SK-N-SH (cell line): ENCODE measurements around the gene ACBD6. TPM values are rescaled to one million over a fixed set of nuclear protein-coding genes. Genes with fewer than 3 reads are reported as not detected.

Experiments
- CTCF ChIA-PET: fragments of 300-600, 350-600 bp; formaldehyde crosslinking; extraction: SDS; loops from one replicate; lab custom pipeline; 2021; lab: Yijun Ruan, JAX
- POLR2A ChIA-PET: fragments of 350-600 bp; sonication (Branson Sonifier 250); formaldehyde crosslinking; extraction: SDS; loops from one replicate; lab custom pipeline; 2020; ENCODE audit warnings: antibody characterized with exemption, inconsistent platforms; lab: Yijun Ruan, JAX
- DNase-seq: peaks from one replicate; pipeline ENCODE4 v3.0.0; 2012
- H2AFZ ChIP-seq: fragments of 200-600 bp; sonication (generic); 2 replicates; pipeline ENCODE4 v1.8.1; 2016; ENCODE audit warnings: antibody characterized with exemption, mild to moderate bottlenecking, low read depth
- H3F3A ChIP-seq: fragments of 200-600 bp; sonication (generic); replicated peaks from 2 replicates; pipeline ENCODE3; 2016; ENCODE audit warnings: antibody characterized with exemption, mild to moderate bottlenecking; ENCODE audit not compliant: insufficient read depth
- H3K27ac ChIP-seq, 2 experiments: fragments of 200-500 bp in 1 of 2; fragments of 200-600 bp in 1 of 2; sonication (Bioruptor generic) in 1 of 2; sonication (generic), shearing (Covaris generic) in 1 of 2; 2 replicates each; pipeline versions ENCODE4 v1.5.1 to v1.6.1; 2014 to 2016; ENCODE audit warnings: low read depth in 2 of 2, inconsistent platforms in 1 of 2, low read length in 1 of 2, mild to moderate bottlenecking in 1 of 2, mixed read lengths in 1 of 2
- H3K27me3 ChIP-seq: fragments of 200-600 bp; sonication (generic), shearing (Covaris generic); 2 replicates; pipeline ENCODE4 v1.6.1; 2016; ENCODE audit warnings: mixed run types; ENCODE audit not compliant: insufficient read depth
- H3K36me3 ChIP-seq, 2 experiments: fragments of 200-500 bp in 1 of 2; fragments of 200-600 bp in 1 of 2; sonication (Bioruptor generic) in 1 of 2; sonication (generic) in 1 of 2; replicated peaks in 1 of 2; 2 replicates each; pipeline versions ENCODE3 to v1.5.1; 2014 to 2016; ENCODE audit warnings: low read length in 1 of 2, mild to moderate bottlenecking in 1 of 2; ENCODE audit not compliant: insufficient read depth in 2 of 2, control insufficient read depth in 1 of 2
- H3K4me1 ChIP-seq, 2 experiments: fragments of 200-500 bp in 1 of 2; fragments of 200-600 bp in 1 of 2; sonication (Bioruptor generic) in 1 of 2; sonication (generic), shearing (Covaris generic) in 1 of 2; 2 replicates each; pipeline versions ENCODE4 v1.5.1 to v1.6.1; 2014 to 2016; ENCODE audit warnings: low read depth in 1 of 2, low read length in 1 of 2, mixed run types in 1 of 2; ENCODE audit not compliant: insufficient read depth in 2 of 2, control insufficient read depth in 1 of 2
- H3K4me2 ChIP-seq: fragments of 200-600 bp; sonication (generic), shearing (Covaris generic); 2 replicates; pipeline ENCODE4 v1.6.1; 2017; ENCODE audit warnings: mixed run types
- H3K4me3 ChIP-seq, 2 experiments: fragments of 200-500 bp in 1 of 2; fragments of 200-600 bp in 1 of 2; sonication (Bioruptor generic) in 1 of 2; sonication (generic), shearing (Covaris generic) in 1 of 2; 2 replicates each; pipeline versions ENCODE4 v1.5.1 to v1.8.1; 2014 to 2016; ENCODE audit warnings: low read depth in 2 of 2, inconsistent platforms in 1 of 2, low read length in 1 of 2, mild to moderate bottlenecking in 1 of 2, mixed read lengths in 1 of 2, moderate library complexity in 1 of 2
- H3K79me2 ChIP-seq: fragments of 200-600 bp; sonication (generic); 2 replicates; pipeline ENCODE4 v1.8.1; 2017; ENCODE audit warnings: mild to moderate bottlenecking; ENCODE audit not compliant: insufficient read depth
- H3K9ac ChIP-seq: fragments of 200-600 bp; sonication (generic); 2 replicates; pipeline ENCODE4 v1.6.1; 2017; ENCODE audit warnings: mixed run types
- H3K9me2 ChIP-seq: fragments of 200-600 bp; sonication (generic); 2 replicates; pipeline ENCODE4 v1.6.1; 2017; ENCODE audit warnings: mixed run types
- H3K9me3 ChIP-seq: fragments of 200-600 bp; sonication (generic); 2 replicates; pipeline ENCODE4 v1.6.1; 2017; ENCODE audit warnings: mixed run types, mild to moderate bottlenecking, moderate library complexity
- H4K20me1 ChIP-seq: fragments of 200-600 bp; sonication (generic); 2 replicates; pipeline ENCODE4 v1.6.1; 2017; ENCODE audit warnings: mild to moderate bottlenecking, mixed run types; ENCODE audit not compliant: insufficient read depth
- ELF1 ChIP-seq: IDR thresholded peaks from 2 replicates; pipeline ENCODE4 v1.4.0; 2012
- FOSL2 ChIP-seq: IDR thresholded peaks from 2 replicates; pipeline ENCODE4 v1.4.0; 2012; ENCODE audit warnings: low read depth, mild to moderate bottlenecking, moderate library complexity, borderline replicate concordance
- FOXJ3 ChIP-seq: sonication (generic); formaldehyde crosslinking; IDR thresholded peaks from 2 replicates; pipeline ENCODE4 v1.5.1; 2020; ENCODE audit warnings: mild to moderate bottlenecking, missing genetic modification reagents
- FOXM1 ChIP-seq: IDR thresholded peaks from 2 replicates; pipeline ENCODE4 v1.4.0; 2012; ENCODE audit warnings: low read depth, mild to moderate bottlenecking
- GATA2 ChIP-seq: sonication (generic); formaldehyde crosslinking; IDR thresholded peaks from 2 replicates; pipeline ENCODE4 v1.5.0; 2020; ENCODE audit warnings: mild to moderate bottlenecking, missing genetic modification reagents
- MAX ChIP-seq: IDR thresholded peaks from 2 replicates; pipeline ENCODE4 v1.4.0; 2012; ENCODE audit warnings: low read depth
- NFIC ChIP-seq: IDR thresholded peaks from 2 replicates; pipeline ENCODE4 v1.4.0; 2012; ENCODE audit warnings: borderline replicate concordance
- NRF1 ChIP-seq: IDR thresholded peaks from 2 replicates; pipeline ENCODE4 v1.6.1; 2012; ENCODE audit warnings: low read depth, mild to moderate bottlenecking, low read length
- POLR2AphosphoS5 ChIP-seq: IDR thresholded peaks from 2 replicates; pipeline ENCODE4 v1.6.1; 2012; ENCODE audit warnings: low read depth, low read length
- RAD21 ChIP-seq: IDR thresholded peaks from 2 replicates; pipeline ENCODE4 v1.6.1; 2012; ENCODE audit warnings: mild to moderate bottlenecking, low read length
- RCOR1 ChIP-seq: fragments of 150-350 bp; IDR thresholded peaks from 2 replicates; pipeline ENCODE4 v1.6.1; 2017; ENCODE audit warnings: antibody characterized with exemption, low read length
- RFX5 ChIP-seq: IDR thresholded peaks from 2 replicates; pipeline ENCODE4 v1.6.1; 2012; ENCODE audit warnings: mild to moderate bottlenecking, improper control_type of control experiment, low read length
- SIN3A ChIP-seq: IDR thresholded peaks from 2 replicates; pipeline ENCODE4 v1.6.1; 2012; ENCODE audit warnings: low read depth, mild to moderate bottlenecking, low read length, moderate library complexity, borderline replicate concordance
- SMC3 ChIP-seq: IDR thresholded peaks from 2 replicates; pipeline ENCODE4 v1.6.1; 2012; ENCODE audit warnings: low read depth, low read length, improper control_type of control experiment
- TAF1 ChIP-seq: IDR thresholded peaks from 2 replicates; pipeline ENCODE4 v1.6.1; 2012; ENCODE audit warnings: low read depth, mild to moderate bottlenecking, low read length, moderate library complexity, borderline replicate concordance
- USF1 ChIP-seq: IDR thresholded peaks from 2 replicates; pipeline ENCODE4 v1.4.0; 2012; ENCODE audit warnings: low read depth, borderline replicate concordance
- YY1 ChIP-seq: IDR thresholded peaks from 2 replicates; pipeline ENCODE4 v1.4.0; 2012; ENCODE audit warnings: low read depth, mild to moderate bottlenecking
- ZBTB33 ChIP-seq: IDR thresholded peaks from 2 replicates; pipeline ENCODE4 v1.4.0; 2012; ENCODE audit warnings: low read depth, borderline replicate concordance
- WGBS: methylation state at CpG from one replicate; pipeline ENCODE4 v1.1.6; 2017; ENCODE audit warnings: low lambda C conversion rate; 5-methylcytosine and 5-hydroxymethylcytosine counted together
- polyA plus RNA-seq, 3 experiments: library from polyadenylated mRNA; depleted of rRNA; stranded (reverse); fragments of >200 nt; gene quantifications; 2 replicates each; pipeline ENCODE4 v1.2.3, GENCODE V29; 2012

Gene ACBD6
- polyA plus RNA-seq, 1 of the 3 experiments (the other 2 are of a cell fraction): 60.9 TPM

GRCh38 chr1:180260541-180260940 is 241.8 kb downstream of the ACBD6 start:
- Histone ChIP-seq H3K9me2 (no peaks in the 10 kb centered on the region), H3K9me3 (no peaks in the 10 kb centered on the region), H3K9ac (no peak overlapping the region), H3K27me3 (no peaks in the 10 kb centered on the region), H3K4me1 (peaks cover 0 to 7% of the 10 kb centered on the region in 2 experiments; a peak in 1 of 4 replicates), H3K4me2 (no peak overlapping the region), H3K36me3 (no peaks in the 10 kb centered on the region), H2AFZ (no peak overlapping the region), H3K4me3 (no peak overlapping the region), H3K79me2 (no peaks in the 10 kb centered on the region), H4K20me1 (no peaks in the 10 kb centered on the region), H3F3A (no peaks in the 10 kb centered on the region), H3K27ac (no peak overlapping the region)
- TF ChIP-seq FOXJ3 (CRISPR knock-in tag) (no peak), USF1 (no peak), NFIC (no peak), TAF1 (no peak), FOXM1 (no peak), MAX (no peak), RCOR1 (no peak), SMC3 (no peak), RAD21 (no peak), NRF1 (no peak), GATA2 (CRISPR knock-in tag) (no peak), FOSL2 (no peak), RFX5 (no peak), SIN3A (no peak), POLR2AphosphoS5 (no peak), ZBTB33 (no peak), ELF1 (no peak), YY1 (no peak)
- no peak for DNase-seq
- ChIA-PET CTCF (interaction anchor here (1.0 to 3.0 kb wide), 11 partner anchors 8 to 223 kb away, joined by 3 to 25 read pairs (median 5); no protein-coding TSS in a partner anchor), POLR2A (no interaction called here)
- 89% methylated on average over 9 of the region's 13 CpGs for WGBS
